ENCODE data around the gene DYNC2LI1.
A peak's percentile ranks its signal among the peaks of the same experiment; 100 is the strongest.
"Not testable (repeated sequence)": the region's sequence is repeated elsewhere in the genome, so short reads cannot be mapped to it uniquely, and the experiment has no call there.

Gene DYNC2LI1

DNA sequence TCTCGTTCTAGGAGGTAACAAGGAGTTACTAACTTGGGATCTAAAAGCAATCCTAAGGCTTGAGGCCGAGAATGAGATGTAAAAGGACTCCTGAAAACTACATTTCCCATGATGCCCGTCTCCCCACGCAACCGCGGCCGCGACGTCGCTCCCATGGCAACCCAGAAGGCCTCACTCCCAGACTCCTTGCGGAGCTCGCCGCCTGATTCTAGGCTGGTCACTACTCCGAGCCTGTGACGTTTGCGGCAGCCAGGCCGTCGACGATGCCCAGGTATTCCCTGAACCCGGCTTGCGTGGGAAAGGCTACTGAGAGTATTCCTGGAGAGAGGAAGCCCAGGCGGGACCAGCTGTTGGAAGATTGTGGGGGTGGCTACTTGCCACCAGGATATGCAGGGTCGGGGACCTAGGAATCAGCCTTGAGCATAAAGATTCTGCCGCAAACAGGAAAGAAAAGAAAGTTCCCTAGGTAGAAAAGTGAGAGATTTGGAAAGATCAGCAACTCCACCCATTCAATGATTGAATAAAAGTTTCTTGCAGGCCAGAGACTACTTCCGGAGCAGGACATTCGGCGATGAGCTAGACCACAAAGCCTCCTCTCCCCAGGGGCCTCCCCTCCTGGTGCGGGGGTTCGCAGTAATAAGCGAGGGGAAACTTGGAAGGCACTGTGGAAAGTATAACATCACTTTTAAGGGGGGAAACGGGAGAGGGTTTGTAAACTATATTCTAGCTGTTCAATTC is at the start of gene DYNC2LI1:
DYNC2LI1 (plus strand) TSS at position 164 of the 738 bp plus-strand sequence; CDS start at position 264, 100 bp downstream.
- Histone ChIP-seq H3K4me3 (replicated peaks; ENCODE audit: low read depth, low read length) (peak within 1 kb of the TSS; percentile 93), H3K27me3 (replicated peaks; ENCODE audit: control insufficient read depth, insufficient read depth, low read length) (no peaks in the 10 kb centered on the region), H3K36me3 (ENCODE audit: control insufficient read depth, insufficient read depth, low read length) (peaks cover 2% of the 10 kb centered on the region; the same call in 1 of the 2 replicates)
- TF ChIP-seq CTCF (IDR thresholded peaks at IDR 0.05; ENCODE audit: insufficient read depth, low read length, poor library complexity, severe bottlenecking), result no peak
- DNase-seq (ENCODE audit: extremely low read depth, insufficient read length), result peak; percentile 86

DNA sequence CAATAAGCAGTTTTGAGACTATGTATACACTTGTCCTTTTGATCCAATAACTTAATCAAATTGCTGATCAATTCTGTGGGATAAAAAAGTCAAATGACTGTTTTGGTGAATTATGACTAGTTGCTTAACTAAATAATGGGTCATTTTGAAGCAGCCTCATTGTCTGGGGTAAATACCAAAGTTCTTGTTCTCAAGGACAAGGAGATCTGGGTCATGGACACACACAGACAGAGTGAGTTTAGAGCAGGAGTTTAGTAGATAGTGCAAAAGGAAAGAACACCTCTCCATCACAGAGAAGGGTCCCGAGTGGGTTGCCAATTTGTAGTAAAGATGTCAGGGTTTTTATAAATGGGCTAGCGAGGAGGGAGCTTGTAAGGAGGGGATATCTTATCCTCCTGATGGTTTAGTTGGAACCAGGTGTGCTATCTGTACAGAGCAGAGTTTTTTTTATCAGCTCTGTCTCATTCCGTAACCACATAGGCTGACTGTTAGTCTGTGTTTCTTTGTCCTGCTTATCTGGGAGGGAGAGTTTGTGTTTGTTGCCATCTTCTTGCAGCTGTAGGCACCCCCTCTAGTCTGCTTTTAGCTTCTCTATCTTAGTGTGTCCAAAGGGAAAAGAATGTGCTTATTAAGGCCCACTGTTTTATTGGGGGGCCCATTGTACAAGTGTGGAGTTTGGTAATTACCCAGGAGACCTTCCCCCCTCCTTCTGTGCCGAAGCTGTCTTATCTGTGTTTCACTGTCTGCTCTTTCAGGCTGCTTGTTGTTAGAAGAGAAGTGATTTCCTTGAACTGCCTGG is 48.9 kb upstream of the DYNC2LI1 start:
- no peak for TF ChIP-seq CTCF (IDR thresholded peaks at IDR 0.05; ENCODE audit: insufficient read depth, low read length, poor library complexity, severe bottlenecking)
- H3K27me3 ChIP-seq (replicated peaks; ENCODE audit: control insufficient read depth, insufficient read depth, low read length), result no peaks in the 10 kb centered on the region
- no peak for DNase-seq (ENCODE audit: extremely low read depth, insufficient read length)
- H3K4me3 ChIP-seq (replicated peaks; ENCODE audit: low read depth, low read length), result no peak overlapping the region
- no peaks in the 10 kb centered on the region for H3K36me3 ChIP-seq (ENCODE audit: control insufficient read depth, insufficient read depth, low read length)

- DNase-seq (ENCODE audit: extremely low read depth, insufficient read length), result no peak
- TF ChIP-seq CTCF (IDR thresholded peaks at IDR 0.05; ENCODE audit: insufficient read depth, low read length, poor library complexity, severe bottlenecking), result no peak
- Histone ChIP-seq H3K36me3 (ENCODE audit: control insufficient read depth, insufficient read depth, low read length) (no peaks in the 10 kb centered on the region), H3K27me3 (replicated peaks; ENCODE audit: control insufficient read depth, insufficient read depth, low read length) (no peaks in the 10 kb centered on the region), H3K4me3 (replicated peaks; ENCODE audit: low read depth, low read length) (no peak overlapping the region)
Observed at GRCh38 chr2:43725711-43726246, 48.1 kb upstream of the DYNC2LI1 start.

- H3K36me3 ChIP-seq (ENCODE audit: control insufficient read depth, insufficient read depth, low read length); H3K27me3 ChIP-seq (replicated peaks; ENCODE audit: control insufficient read depth, insufficient read depth, low read length); H3K4me3 ChIP-seq (replicated peaks; ENCODE audit: low read depth, low read length); DNase-seq (ENCODE audit: extremely low read depth, insufficient read length): not testable (repeated sequence)
Observed at GRCh38 chr2:43726961-43727633, 46.7 kb upstream of the DYNC2LI1 start.

GRCh38 chr2:43727634-43728014 is 46.2 kb upstream of the DYNC2LI1 start:
- Histone ChIP-seq H3K36me3 (ENCODE audit: control insufficient read depth, insufficient read depth, low read length) (no peaks in the 10 kb centered on the region), H3K27me3 (replicated peaks; ENCODE audit: control insufficient read depth, insufficient read depth, low read length) (no peaks in the 10 kb centered on the region), H3K4me3 (replicated peaks; ENCODE audit: low read depth, low read length) (no peak overlapping the region)
- TF ChIP-seq CTCF (IDR thresholded peaks at IDR 0.05; ENCODE audit: insufficient read depth, low read length, poor library complexity, severe bottlenecking), result no peak
- no peak for DNase-seq (ENCODE audit: extremely low read depth, insufficient read length)

Measured in GM06990 (cell line).